OCI-LY3 (cell line): ENCODE measurements around the gene ZNF692.
"Not testable (repeated sequence)": the region's sequence is repeated elsewhere in the genome, so short reads cannot be mapped to it uniquely, and the experiment has no call there.

Experiments
- H2AFZ ChIP-seq: fragments of 200-600, 300-600 bp; shearing (Covaris generic); 2 replicates; pipeline ENCODE4 v1.6.0; 2014; ENCODE audit warnings: antibody characterized with exemption, low read depth, low read length
- H3K27ac ChIP-seq: fragments of 200-600, 300-600 bp; sonication (generic); 2 replicates; pipeline ENCODE4 v1.5.1; 2014; ENCODE audit warnings: mild to moderate bottlenecking, low read length, moderate library complexity, mixed read lengths
- H3K27me3 ChIP-seq: fragments of 200-600, 300-600 bp; sonication (generic); 2 replicates; pipeline ENCODE4 v1.6.1; 2014; ENCODE audit warnings: low read depth, low read length, mixed read lengths
- H3K36me3 ChIP-seq: fragments of 200-600, 300-600 bp; sonication (generic); replicated peaks from 2 replicates; pipeline ENCODE3; 2014; ENCODE audit warnings: low read depth, low read length, mixed read lengths
- H3K4me1 ChIP-seq: fragments of 300-600, 200-600 bp; sonication (generic); 2 replicates; pipeline ENCODE4 v1.6.1; 2014; ENCODE audit warnings: low read length, mixed read lengths
- H3K4me2 ChIP-seq: fragments of 200-600, 300-600 bp; sonication (generic); 2 replicates; pipeline ENCODE4 v1.6.1; 2014; ENCODE audit warnings: low read length, mixed read lengths
- H3K4me3 ChIP-seq: fragments of 300-600, 200-600 bp; sonication (generic); 2 replicates; pipeline ENCODE4 v1.5.1; 2014; ENCODE audit warnings: antibody characterized with exemption, mild to moderate bottlenecking, low read length, moderate library complexity
- H3K79me2 ChIP-seq: fragments of 300-600, 200-600 bp; shearing (Covaris generic); 2 replicates; pipeline ENCODE4 v1.6.1; 2014; ENCODE audit warnings: mild to moderate bottlenecking, low read length, mixed read lengths
- H3K9ac ChIP-seq: fragments of 300-600, 200-600 bp; shearing (Covaris generic); 2 replicates; pipeline ENCODE4 v1.6.0; 2014; ENCODE audit warnings: mild to moderate bottlenecking, low read length, moderate library complexity
- H3K9me3 ChIP-seq: fragments of 200-600, 300-600 bp; shearing (Covaris generic); 2 replicates; pipeline ENCODE4 v1.6.1; 2014; ENCODE audit warnings: low read length, mixed read lengths; ENCODE audit not compliant: insufficient read depth
- H4K20me1 ChIP-seq: fragments of 200-600, 300-600 bp; sonication (generic); 2 replicates; pipeline ENCODE4 v1.6.1; 2016; ENCODE audit warnings: low read length, mixed read lengths; ENCODE audit not compliant: insufficient read depth
- EZH2phosphoT487 ChIP-seq: fragments of 200-600 bp; shearing (Covaris generic); IDR thresholded peaks from 2 replicates; pipeline ENCODE4 v1.6.1; 2018; ENCODE audit warnings: antibody characterized with exemption, mixed run types, low read depth
- TF ChIP-seq, protein P1 (sequence below): fragments of 200-600, 300-600 bp; sonication (generic); IDR thresholded peaks from 2 replicates; pipeline ENCODE4 v1.5.1; 2014; ENCODE audit warnings: antibody characterized with exemption, low read length, low read depth

The ZNF692 gene

DNA sequence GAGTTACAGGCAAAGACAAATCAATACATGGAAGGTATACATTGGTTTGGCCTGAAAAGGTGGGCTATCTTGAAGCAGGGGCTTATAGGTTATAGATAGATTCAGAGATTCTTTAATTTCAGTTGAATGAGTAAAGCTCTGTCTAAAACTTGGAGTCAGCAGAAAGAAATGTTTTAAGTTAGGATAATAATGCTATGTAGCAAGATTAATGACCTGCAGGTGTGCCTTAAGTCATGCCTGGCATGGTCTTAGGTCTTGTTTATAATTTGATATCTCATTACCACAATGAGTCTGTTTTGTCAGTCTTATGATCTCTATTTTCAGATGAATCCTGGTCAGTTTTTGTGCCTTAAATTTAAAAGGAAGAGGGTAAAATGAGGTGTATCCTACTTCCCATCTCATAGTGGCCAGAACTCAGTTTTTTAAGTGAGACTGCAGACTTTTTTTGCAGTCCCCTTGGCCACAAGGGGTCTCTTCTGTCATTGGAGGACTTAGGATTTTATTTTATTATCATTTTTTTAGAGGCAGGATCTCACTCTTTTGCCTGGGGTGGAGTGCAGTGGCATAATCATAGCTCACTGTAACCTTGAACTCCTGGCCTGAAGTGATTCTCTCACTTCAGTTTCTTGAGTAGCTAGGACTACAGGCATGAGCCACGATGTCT, 25.9 kb upstream of the ZNF692 start:
- no peaks in the 10 kb centered on the region for H4K20me1 ChIP-seq
- no peak overlapping the region for H3K4me2 ChIP-seq
- TF ChIP-seq, protein P1, sequence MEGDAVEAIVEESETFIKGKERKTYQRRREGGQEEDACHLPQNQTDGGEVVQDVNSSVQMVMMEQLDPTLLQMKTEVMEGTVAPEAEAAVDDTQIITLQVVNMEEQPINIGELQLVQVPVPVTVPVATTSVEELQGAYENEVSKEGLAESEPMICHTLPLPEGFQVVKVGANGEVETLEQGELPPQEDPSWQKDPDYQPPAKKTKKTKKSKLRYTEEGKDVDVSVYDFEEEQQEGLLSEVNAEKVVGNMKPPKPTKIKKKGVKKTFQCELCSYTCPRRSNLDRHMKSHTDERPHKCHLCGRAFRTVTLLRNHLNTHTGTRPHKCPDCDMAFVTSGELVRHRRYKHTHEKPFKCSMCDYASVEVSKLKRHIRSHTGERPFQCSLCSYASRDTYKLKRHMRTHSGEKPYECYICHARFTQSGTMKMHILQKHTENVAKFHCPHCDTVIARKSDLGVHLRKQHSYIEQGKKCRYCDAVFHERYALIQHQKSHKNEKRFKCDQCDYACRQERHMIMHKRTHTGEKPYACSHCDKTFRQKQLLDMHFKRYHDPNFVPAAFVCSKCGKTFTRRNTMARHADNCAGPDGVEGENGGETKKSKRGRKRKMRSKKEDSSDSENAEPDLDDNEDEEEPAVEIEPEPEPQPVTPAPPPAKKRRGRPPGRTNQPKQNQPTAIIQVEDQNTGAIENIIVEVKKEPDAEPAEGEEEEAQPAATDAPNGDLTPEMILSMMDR = no peak
- no peak for TF ChIP-seq EZH2phosphoT487

DNA sequence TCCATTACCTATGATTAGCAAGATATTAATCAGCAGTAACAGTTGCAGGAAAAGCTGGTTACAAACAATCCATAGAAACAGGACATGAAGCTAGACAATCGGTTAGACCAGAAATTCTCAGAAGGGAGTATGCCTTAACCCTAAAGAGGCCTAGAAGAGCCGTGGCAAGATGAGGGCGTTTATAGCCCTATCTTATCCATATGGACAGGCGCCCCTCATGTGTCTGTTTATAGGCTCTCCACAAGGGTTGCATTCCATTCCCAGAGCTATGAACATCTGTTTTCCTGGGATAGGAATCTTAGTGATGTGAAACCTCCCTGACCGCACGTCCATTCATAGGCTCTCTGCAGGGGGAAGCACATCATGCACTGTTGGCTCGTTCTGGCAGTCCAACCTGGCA, 23.5 kb upstream of the ZNF692 start:
- not testable (repeated sequence) for H3K9ac ChIP-seq, H4K20me1 ChIP-seq, H3K79me2 ChIP-seq, H3K9me3 ChIP-seq, H3K4me1 ChIP-seq, H3K4me2 ChIP-seq, H2AFZ ChIP-seq, H3K27ac ChIP-seq, H3K4me3 ChIP-seq, H3K36me3 ChIP-seq
- H3K27me3 ChIP-seq = peaks cover 12% of the 10 kb centered on the region

More for the DNA sequence above, 25.9 kb upstream of the ZNF692 start:
- Histone ChIP-seq H2AFZ (no peak overlapping the region), H3K27me3 (peaks cover 9% of the 10 kb centered on the region), H3K9me3 (no peaks in the 10 kb centered on the region), H3K79me2 (no peaks in the 10 kb centered on the region), H3K4me3 (no peak overlapping the region), H3K4me1 (no peaks in the 10 kb centered on the region), H3K27ac (no peak overlapping the region), H3K36me3 (no peaks in the 10 kb centered on the region), H3K9ac (no peak overlapping the region)

DNA sequence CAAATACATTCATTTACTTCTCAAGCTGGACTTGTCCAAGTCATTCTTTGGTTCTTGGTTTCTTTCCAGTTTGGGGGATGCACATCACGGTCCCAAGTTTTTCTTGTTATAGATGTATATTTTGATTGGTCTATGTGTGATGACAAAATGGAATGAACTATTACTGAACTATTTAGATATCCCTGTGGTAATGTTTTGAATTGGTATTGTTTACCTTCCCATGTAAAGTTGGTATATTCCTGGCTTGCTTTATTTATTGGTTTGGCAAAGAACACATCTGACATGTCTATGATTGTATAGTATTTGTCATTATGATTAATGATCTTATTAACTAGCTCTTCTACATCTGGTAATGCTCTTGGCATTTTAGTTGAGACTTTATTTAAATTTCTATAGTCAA, 22.4 kb upstream of the ZNF692 start:
- no peak overlapping the region for H3K4me3 ChIP-seq
- H3K36me3 ChIP-seq = no peaks in the 10 kb centered on the region
- no peak for TF ChIP-seq EZH2phosphoT487
- TF ChIP-seq, protein P1 = no peak
- peaks cover 12% of the 10 kb centered on the region for H3K27me3 ChIP-seq
- H3K9me3 ChIP-seq = no peaks in the 10 kb centered on the region
- no peak overlapping the region for H3K4me2 ChIP-seq
- H3K4me1 ChIP-seq = no peaks in the 10 kb centered on the region
- no peak overlapping the region for H3K27ac ChIP-seq
- no peaks in the 10 kb centered on the region for H3K79me2 ChIP-seq
- no peak overlapping the region for H2AFZ ChIP-seq
- H4K20me1 ChIP-seq = no peaks in the 10 kb centered on the region
- no peak overlapping the region for H3K9ac ChIP-seq

DNA sequence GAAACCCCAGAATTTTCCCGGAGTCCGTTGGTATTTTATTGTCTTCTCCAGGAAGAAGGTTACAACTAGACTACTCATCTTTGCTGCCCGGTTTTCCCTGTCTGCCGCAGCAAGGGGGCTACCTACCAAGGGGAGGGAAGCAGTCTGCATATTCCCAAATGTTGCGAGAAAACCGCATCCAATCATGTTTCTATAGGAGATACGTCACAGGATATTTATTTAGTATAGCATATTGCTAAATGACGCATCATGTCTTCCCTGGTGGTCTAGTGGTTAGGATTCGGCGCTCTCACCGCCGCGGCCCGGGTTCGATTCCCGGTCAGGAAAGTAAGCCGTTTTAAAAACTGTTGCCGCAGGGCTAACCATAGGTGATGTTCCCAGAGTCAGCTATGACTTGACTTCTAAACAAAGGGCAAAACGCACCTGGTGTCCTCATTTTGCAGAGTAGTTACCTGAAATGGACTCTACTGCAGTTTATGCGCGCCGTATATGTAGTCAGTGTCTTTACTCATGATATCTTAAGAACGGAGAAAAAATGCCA, 15.2 kb upstream of the ZNF692 start:
- Histone ChIP-seq H3K4me3 (peak overlapping the region; percentile 86), H3K9me3 (no peaks in the 10 kb centered on the region), H3K4me1 (peaks cover 11% of the 10 kb centered on the region), H3K36me3 (no peaks in the 10 kb centered on the region), H3K9ac (peak overlapping the region; percentile 51), H3K27ac (peak overlapping the region; percentile 68), H3K27me3 (peaks cover 3% of the 10 kb centered on the region; the same call in 1 of the 2 replicates), H2AFZ (no peak overlapping the region), H3K79me2 (no peaks in the 10 kb centered on the region), H3K4me2 (peak overlapping the region; percentile 87), H4K20me1 (no peaks in the 10 kb centered on the region)
- no peak for TF ChIP-seq EZH2phosphoT487
- TF ChIP-seq, protein P1 = no peak
